Muscle of leg (tissue), 11 donors: ENCODE results near the gene DOCK10. TPM values are rescaled to one million over a fixed set of nuclear protein-coding genes. Genes with fewer than 3 reads are reported as not detected.
A peak's percentile ranks its signal among the peaks of the same experiment; 100 is the strongest.

Experiments
- DNase-seq: peaks from one replicate; pipeline ENCODE4 v3.0.0; 2013
- H3K27ac ChIP-seq: one replicate; pipeline ENCODE4 v1.5.1; 2013; ENCODE audit warnings: mild to moderate bottlenecking, low read length, control low read depth
- H3K27me3 ChIP-seq: one replicate; pipeline ENCODE4 v1.6.1; 2013; ENCODE audit warnings: low read length; ENCODE audit not compliant: control insufficient read depth, insufficient read depth
- H3K36me3 ChIP-seq: one replicate; pipeline ENCODE4 v1.6.1; 2013; ENCODE audit warnings: low read length; ENCODE audit not compliant: control insufficient read depth, insufficient read depth
- H3K4me1 ChIP-seq: one replicate; pipeline ENCODE4 v1.6.1; 2013; ENCODE audit warnings: low read length; ENCODE audit not compliant: control insufficient read depth, insufficient read depth
- H3K4me3 ChIP-seq: one replicate; pipeline ENCODE4 v1.5.1; 2013; ENCODE audit warnings: low read length, control low read depth
- H3K9me3 ChIP-seq: replicated peaks from 2 replicates; pipeline ENCODE4 v1.6.1; 2013; ENCODE audit warnings: low read depth, low read length; ENCODE audit not compliant: control insufficient read depth
- WGBS: methylation state at CpG from one replicate; pipeline ENCODE4 v1.1.5; 2013; ENCODE audit warnings: missing lambda C conversion rate; ENCODE audit not compliant: insufficient coverage; 5-methylcytosine and 5-hydroxymethylcytosine counted together
- polyA plus RNA-seq, 8 donors: library from polyadenylated mRNA; unstranded; fragments of 120-200 nt; gene quantifications; one replicate each; pipeline versions ENCODE4 v1.2.1 to v1.2.3, GENCODE V29; 2013; ENCODE audit warnings: inconsistent platforms in 1 of 8, low replicate concordance in 1 of 8; ENCODE audit not compliant: insufficient read length in 8 of 8, insufficient read depth in 1 of 8
- total RNA-seq: library from RNA; stranded (reverse); fragments of 120-200 nt; gene quantifications from one replicate; pipeline ENCODE4 v1.2.4, GENCODE V29; 2013

Gene DOCK10
- total and polyA plus RNA-seq, 9 donors = 14.8 to 20.1 (median 17.9) TPM

DNA sequence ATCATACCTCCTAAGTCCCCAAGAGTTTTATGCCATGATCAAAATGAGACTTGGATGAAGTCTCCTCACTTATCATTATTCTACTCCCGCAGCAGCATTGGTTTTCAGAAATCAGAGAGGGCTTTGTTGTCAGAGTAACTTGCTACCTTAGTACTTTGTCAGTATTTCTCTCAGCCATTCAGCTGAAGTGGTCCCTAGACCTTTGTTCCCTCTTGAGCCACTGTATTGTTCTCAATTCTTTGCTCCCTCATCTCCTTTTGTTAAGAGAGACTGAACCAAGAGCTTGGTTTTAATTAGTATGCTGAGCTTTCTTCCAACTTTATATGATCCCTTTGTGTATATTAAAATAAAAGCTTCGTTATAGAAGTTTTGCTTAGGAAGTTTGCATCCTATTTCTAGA lies 133.4 kb downstream of the DOCK10 start:
- DNase-seq = no peak
- Histone ChIP-seq H3K9me3 (no peaks in the 10 kb centered on the region), H3K4me1 (peaks cover 5% of the 10 kb centered on the region), H3K27me3 (no peaks in the 10 kb centered on the region), H3K4me3 (no peak overlapping the region), H3K27ac (no peak overlapping the region), H3K36me3 (no peaks in the 10 kb centered on the region)
- WGBS = 86% methylated on average over 1 of the region's 2 CpGs

DNA sequence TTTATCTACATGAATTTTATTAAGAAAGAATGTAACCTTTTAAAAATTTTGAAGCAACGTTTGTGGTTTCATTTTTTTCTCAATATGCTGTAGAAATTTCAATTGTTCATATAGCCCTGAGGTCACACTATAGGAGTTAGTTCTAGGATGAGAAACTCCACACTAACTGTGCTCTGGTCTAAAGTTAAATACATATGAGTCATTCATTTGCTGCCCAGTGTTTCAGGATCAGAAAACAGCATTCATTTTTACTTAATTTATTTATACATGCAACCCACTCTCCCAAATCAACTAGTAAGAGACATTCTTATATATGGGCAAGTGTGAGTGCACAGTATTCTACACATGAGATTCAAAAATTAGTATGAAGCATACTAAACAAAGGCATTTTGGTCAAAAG lies 137.9 kb downstream of the DOCK10 start:
- no peaks in the 10 kb centered on the region for H3K4me1 ChIP-seq
- WGBS = no CpG with 5 or more reads among the region's 1 CpG

DNA sequence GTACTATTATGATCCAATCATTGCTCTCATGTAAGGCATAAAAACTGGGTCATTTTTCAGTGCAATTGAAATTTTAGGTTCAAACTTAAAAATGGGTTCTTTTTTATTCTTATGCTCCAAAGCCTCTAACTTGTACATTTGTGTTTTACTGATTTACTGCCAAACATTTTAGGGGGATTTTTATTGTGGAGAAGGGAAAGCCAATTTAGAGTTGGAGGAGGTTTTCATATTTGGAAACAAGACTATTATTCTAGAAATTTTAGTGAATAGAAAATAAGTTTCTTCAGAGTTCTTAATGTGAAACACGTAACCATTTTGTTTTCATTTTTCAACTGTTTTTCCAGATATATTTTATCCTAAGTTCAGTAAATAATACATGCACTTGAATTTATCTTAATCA lies 138.6 kb downstream of the DOCK10 start:
- H3K4me3 ChIP-seq = no peak overlapping the region
- no peaks in the 10 kb centered on the region for H3K36me3 ChIP-seq
- H3K27ac ChIP-seq = no peak overlapping the region
- WGBS = no CpG with 5 or more reads among the region's 1 CpG
- DNase-seq = peak; percentile 59
- H3K27me3 ChIP-seq = no peaks in the 10 kb centered on the region
- H3K4me1 ChIP-seq = no peaks in the 10 kb centered on the region
- no peaks in the 10 kb centered on the region for H3K9me3 ChIP-seq

More for the DNA sequence above, 137.9 kb downstream of the DOCK10 start:
- Histone ChIP-seq H3K9me3 (no peaks in the 10 kb centered on the region), H3K27me3 (no peaks in the 10 kb centered on the region), H3K27ac (no peak overlapping the region), H3K36me3 (no peaks in the 10 kb centered on the region), H3K4me3 (no peak overlapping the region)
- no peak for DNase-seq

DNA sequence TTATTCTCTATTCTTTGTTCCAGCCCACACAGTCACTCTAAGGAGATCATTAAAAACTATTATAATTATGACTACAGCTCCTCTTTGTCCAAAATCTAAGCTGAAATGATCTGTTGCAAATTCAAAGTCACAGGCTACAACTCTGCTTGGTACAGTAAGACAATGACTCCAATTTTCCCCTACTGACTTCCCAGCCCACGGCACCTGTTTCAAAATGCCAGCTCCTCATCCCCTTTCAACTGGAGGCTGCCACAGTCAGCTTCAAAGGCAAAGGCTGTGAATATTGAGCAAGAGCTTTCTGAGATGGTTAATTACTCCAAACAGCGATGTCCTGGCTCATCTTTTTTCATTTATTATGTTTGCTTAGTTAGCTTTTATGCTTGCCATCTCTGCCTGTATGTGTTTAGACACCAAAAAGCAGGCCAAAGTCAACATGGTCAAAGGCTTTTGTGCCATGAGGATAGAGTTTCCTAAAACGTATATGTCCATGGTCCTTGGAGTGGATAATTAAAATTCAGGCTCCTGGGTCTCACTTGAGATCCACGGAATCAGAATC lies 141.1 kb downstream of the DOCK10 start:
- no peaks in the 10 kb centered on the region for H3K9me3 ChIP-seq
- no peaks in the 10 kb centered on the region for H3K27me3 ChIP-seq
- H3K27ac ChIP-seq = no peak overlapping the region
- no peak overlapping the region for H3K4me3 ChIP-seq
- H3K4me1 ChIP-seq = no peaks in the 10 kb centered on the region
- no peak for DNase-seq
- no peaks in the 10 kb centered on the region for H3K36me3 ChIP-seq
- WGBS = 83% methylated on average over 2 of the region's 4 CpGs

DNA sequence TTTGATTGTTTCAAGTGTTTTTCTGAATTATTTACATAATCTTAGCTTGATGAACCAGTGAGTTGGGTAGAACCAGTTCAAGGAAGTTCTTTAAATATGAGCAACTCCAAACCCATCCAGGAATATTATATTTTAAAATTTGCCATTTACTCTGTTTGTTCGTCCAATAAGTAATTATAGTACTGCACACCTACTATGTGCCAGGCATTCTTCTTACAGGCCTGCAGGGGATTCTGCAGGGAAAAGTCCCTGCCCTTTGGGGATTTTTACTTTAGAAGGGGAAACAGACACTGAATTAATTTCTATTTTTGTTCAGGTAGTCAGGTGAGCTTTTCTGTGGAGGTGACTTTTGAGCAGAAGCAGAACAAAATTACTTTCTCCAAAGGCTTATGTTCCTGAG lies 146.9 kb downstream of the DOCK10 start:
- H3K36me3 ChIP-seq = peaks cover 3% of the 10 kb centered on the region
- H3K9me3 ChIP-seq = no peaks in the 10 kb centered on the region
- DNase-seq = no peak
- no peak overlapping the region for H3K4me3 ChIP-seq
- H3K27me3 ChIP-seq = no peaks in the 10 kb centered on the region
- no peak overlapping the region for H3K27ac ChIP-seq
- H3K4me1 ChIP-seq = no peaks in the 10 kb centered on the region
- WGBS = no CpG with 5 or more reads among the region's 1 CpG

DNA sequence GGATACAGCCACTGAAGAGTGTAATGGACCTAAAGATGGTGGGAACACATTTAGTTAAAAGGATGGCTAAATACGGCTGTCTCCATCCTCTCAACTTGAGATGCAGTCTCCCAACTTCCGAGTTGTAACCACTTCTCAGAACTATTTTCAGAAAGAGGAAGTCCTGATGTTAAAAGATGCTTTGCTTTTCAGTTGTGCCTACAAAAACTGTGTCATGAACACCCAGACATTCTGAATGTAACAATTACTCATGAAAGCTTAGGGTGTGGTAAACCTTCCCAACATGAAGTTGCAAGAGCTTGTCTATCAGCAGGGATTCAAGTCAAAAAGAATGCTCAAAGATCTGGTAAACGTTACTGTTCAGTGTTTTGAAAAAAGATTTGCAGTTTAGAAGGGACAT lies 147.9 kb downstream of the DOCK10 start:
- no peaks in the 10 kb centered on the region for H3K27me3 ChIP-seq
- 80% methylated on average over 1 of the region's 3 CpGs for WGBS
- H3K27ac ChIP-seq = no peak overlapping the region
- H3K9me3 ChIP-seq = no peaks in the 10 kb centered on the region
- H3K4me1 ChIP-seq = no peaks in the 10 kb centered on the region
- no peak overlapping the region for H3K4me3 ChIP-seq
- peaks cover 3% of the 10 kb centered on the region for H3K36me3 ChIP-seq
- peak; percentile 66 for DNase-seq

DNA sequence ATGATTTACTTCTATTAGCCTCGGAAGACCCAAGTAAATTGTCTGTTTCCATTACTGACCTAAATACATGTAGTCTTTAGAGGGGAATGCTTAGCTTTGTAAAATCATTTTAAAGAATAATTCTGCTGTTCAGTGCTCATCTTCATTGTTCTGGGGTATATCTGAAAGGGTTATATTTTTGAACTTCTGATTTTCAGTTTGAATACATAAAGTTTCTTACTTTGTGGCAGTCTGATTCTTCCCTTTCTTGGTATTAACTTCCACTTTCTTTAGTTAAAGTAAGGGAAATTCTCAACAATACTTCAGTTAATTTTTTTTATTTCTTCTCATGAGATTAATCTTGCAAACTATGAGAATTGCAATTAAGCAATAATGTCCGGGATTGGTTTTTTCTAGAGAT lies 148.4 kb downstream of the DOCK10 start:
- H3K36me3 ChIP-seq = peaks cover 3% of the 10 kb centered on the region
- H3K27me3 ChIP-seq = no peaks in the 10 kb centered on the region
- no peak for DNase-seq
- no CpG with 5 or more reads among the region's 2 CpGs for WGBS
- H3K4me3 ChIP-seq = no peak overlapping the region
- no peak overlapping the region for H3K27ac ChIP-seq
- H3K9me3 ChIP-seq = no peaks in the 10 kb centered on the region
- no peaks in the 10 kb centered on the region for H3K4me1 ChIP-seq

DNA sequence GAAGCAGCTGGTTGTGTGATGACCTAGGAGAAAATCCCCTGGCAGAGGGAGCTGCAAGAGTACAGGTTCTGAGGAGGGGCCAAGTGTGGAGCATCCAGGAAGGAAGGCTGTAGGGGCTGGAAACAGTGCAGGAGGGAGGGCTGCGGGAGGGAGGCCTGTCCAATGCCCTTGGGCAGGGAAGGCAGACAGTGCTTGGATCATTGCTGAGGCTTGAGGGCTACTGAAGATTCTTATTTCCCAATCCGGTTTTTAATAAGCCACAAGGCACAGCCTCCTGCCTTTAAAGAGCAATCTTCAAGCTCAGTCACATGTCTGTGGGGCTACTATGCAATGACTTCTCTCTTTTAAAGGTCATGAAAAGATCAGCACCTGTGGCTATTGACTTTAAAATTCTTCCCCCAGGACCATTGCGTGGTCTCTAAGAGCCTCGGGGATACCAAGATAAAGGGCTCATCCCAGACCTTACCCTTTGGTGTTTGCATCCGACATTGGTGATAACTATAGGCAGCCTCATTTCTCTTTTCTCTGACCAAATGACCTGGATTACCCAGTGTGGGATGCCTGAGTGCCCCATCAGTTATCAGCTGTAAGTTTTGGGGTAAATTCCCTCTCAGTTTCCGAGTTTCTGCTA lies 149.6 kb downstream of the DOCK10 start:
- Histone ChIP-seq H3K27ac (no peak overlapping the region), H3K4me1 (no peaks in the 10 kb centered on the region), H3K4me3 (no peak overlapping the region), H3K27me3 (no peaks in the 10 kb centered on the region), H3K36me3 (peaks cover 3% of the 10 kb centered on the region), H3K9me3 (no peaks in the 10 kb centered on the region)
- DNase-seq = no peak
- 79% methylated on average over 3 of the region's 6 CpGs for WGBS

DNA sequence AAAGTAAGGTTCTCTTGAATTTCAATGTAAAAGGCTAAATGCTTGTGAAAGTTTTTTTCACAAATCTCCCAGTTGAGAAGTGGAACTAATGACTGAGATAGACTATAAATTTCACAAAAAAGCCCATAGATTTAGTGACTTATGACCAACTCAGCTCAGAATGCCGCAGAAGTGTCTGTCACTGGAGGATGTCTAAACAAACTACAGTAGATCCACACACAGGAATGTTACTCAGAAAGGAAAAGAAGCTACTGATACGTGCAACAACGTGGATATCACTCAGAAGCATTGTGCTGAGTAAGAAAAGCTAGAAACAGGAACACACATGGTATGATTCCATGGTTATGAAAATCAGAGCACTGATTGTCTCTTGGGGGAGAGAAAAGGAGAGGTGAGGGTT lies 151.9 kb downstream of the DOCK10 start:
- Histone ChIP-seq H3K36me3 (peaks cover 8% of the 10 kb centered on the region), H3K9me3 (no peaks in the 10 kb centered on the region), H3K27ac (no peak overlapping the region), H3K27me3 (no peaks in the 10 kb centered on the region), H3K4me1 (no peaks in the 10 kb centered on the region), H3K4me3 (no peak overlapping the region)
- 94% methylated on average over 3 of the region's 3 CpGs for WGBS
- DNase-seq = no peak

DNA sequence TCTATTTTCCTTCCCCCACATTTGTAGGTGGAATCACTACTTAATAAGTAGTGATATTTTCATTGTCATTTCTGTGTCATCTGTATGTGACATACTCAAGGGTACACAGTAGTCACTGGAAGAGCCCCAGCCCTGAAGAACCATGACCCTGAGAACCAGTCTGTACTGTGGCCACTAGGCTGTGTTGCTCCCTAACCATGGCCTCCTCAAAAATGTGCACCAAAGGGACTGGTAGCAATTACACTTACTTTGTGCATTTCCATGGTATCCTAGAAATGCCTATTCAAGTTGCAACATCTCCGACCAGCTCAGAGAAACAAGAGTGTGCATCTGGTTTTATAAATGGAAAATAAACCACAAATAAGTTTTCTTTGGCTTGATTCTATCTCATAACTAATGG lies 155.1 kb downstream of the DOCK10 start:
- no peak overlapping the region for H3K4me3 ChIP-seq
- no CpG with 5 or more reads among the region's 1 CpG for WGBS
- H3K27ac ChIP-seq = no peak overlapping the region
- no peaks in the 10 kb centered on the region for H3K4me1 ChIP-seq
- DNase-seq = no peak
- peaks cover 4% of the 10 kb centered on the region for H3K36me3 ChIP-seq
- H3K9me3 ChIP-seq = no peaks in the 10 kb centered on the region
- no peaks in the 10 kb centered on the region for H3K27me3 ChIP-seq
